ENCODE results near the gene CCDC51. TPM values are rescaled to one million over a fixed set of nuclear protein-coding genes. Genes with fewer than 3 reads are reported as not detected.
"Not testable (repeated sequence)": the region's sequence is repeated elsewhere in the genome, so short reads cannot be mapped to it uniquely, and the experiment has no call there.

The CCDC51 gene
- total and polyA plus RNA-seq, 5 donors = 8.7 to 11.5 (median 11.2) TPM

- intact Hi-C loops (cut with DNase I) = no loop called here
- H3K4me3 ChIP-seq (ENCODE audit: low read length) = no peak overlapping the region
- DNase-seq (peak in 2 of 3 donors; percentile 30 to 49), ATAC-seq (no peak)
- no peaks in the 10 kb centered on the region for H3K27me3 ChIP-seq (ENCODE audit: control insufficient read depth, insufficient read depth)
- H3K9me3 ChIP-seq (ENCODE audit: control insufficient read depth, low read length) = no peaks in the 10 kb centered on the region
- no peaks in the 10 kb centered on the region for H3K4me1 ChIP-seq (ENCODE audit: control insufficient read depth, insufficient read depth, low read length)
- WGBS = 87% methylated on average over 13 of the region's 13 CpGs
- H3K27ac ChIP-seq (ENCODE audit: low read length) = no peak overlapping the region
Measured at GRCh38 chr3:48405343-48405881, 34.5 kb downstream of the CCDC51 start.

- intact Hi-C loops (cut with DNase I) = loop anchor here in 1 of 4 donors (5.0 kb wide), 1 partner anchor 33 kb away; no protein-coding TSS in a partner anchor
- 82% methylated on average over 21 of the region's 21 CpGs for WGBS
- DNase-seq (peak in 1 of 3 donors; percentile 28), ATAC-seq (no peak)
- H3K27me3 ChIP-seq (ENCODE audit: control insufficient read depth, insufficient read depth) = no peaks in the 10 kb centered on the region
- no peak overlapping the region for H3K27ac ChIP-seq (ENCODE audit: low read length)
- no peaks in the 10 kb centered on the region for H3K9me3 ChIP-seq (ENCODE audit: control insufficient read depth, low read length)
- H3K4me1 ChIP-seq (ENCODE audit: control insufficient read depth, insufficient read depth, low read length) = no peaks in the 10 kb centered on the region
- no peak overlapping the region for H3K4me3 ChIP-seq (ENCODE audit: low read length)
Measured at GRCh38 chr3:48404440-48405342, 35.2 kb downstream of the CCDC51 start.

GRCh38 chr3:48403533-48404439, 36.1 kb downstream of the CCDC51 start:
- intact Hi-C loops (cut with DNase I) = loop anchor here in 1 of 4 donors (5.0 kb wide), 1 partner anchor 34 kb away; no protein-coding TSS in a partner anchor
- 81% methylated on average over 15 of the region's 15 CpGs for WGBS
- DNase-seq = peak in 1 of 3 donors; percentile 35
- H3K27me3 ChIP-seq (ENCODE audit: control insufficient read depth, insufficient read depth) = no peaks in the 10 kb centered on the region
- ATAC-seq = no peak
- no peak overlapping the region for H3K4me3 ChIP-seq (ENCODE audit: low read length)
- no peak overlapping the region for H3K27ac ChIP-seq (ENCODE audit: low read length)
- H3K9me3 ChIP-seq (ENCODE audit: control insufficient read depth, low read length) = no peaks in the 10 kb centered on the region
- no peaks in the 10 kb centered on the region for H3K4me1 ChIP-seq (ENCODE audit: control insufficient read depth, insufficient read depth, low read length)

- H3K27ac ChIP-seq (ENCODE audit: low read length) = peak overlapping the region; percentile 26
- WGBS = 42% methylated on average over 3 of the region's 3 CpGs
- no peaks in the 10 kb centered on the region for H3K9me3 ChIP-seq (ENCODE audit: control insufficient read depth, low read length)
- ATAC-seq = no peak
- H3K4me3 ChIP-seq (ENCODE audit: low read length) = no peak overlapping the region
- intact Hi-C loops (cut with DNase I) = loop anchor here in 1 of 4 donors (5.0 kb wide), 1 partner anchor 34 kb away; no protein-coding TSS in a partner anchor
- H3K4me1 ChIP-seq (ENCODE audit: control insufficient read depth, insufficient read depth, low read length) = no peaks in the 10 kb centered on the region
- no peak for DNase-seq
- H3K27me3 ChIP-seq (ENCODE audit: control insufficient read depth, insufficient read depth) = no peaks in the 10 kb centered on the region
Measured at GRCh38 chr3:48402907-48403306, 37.0 kb downstream of the CCDC51 start.

GRCh38 chr3:48402281-48402732, 37.6 kb downstream of the CCDC51 start:
- DNase-seq = peak; percentile 87 to 91 (median 90)
- Histone ChIP-seq H3K4me1 (ENCODE audit: control insufficient read depth, insufficient read depth, low read length) (no peaks in the 10 kb centered on the region), H3K27me3 (ENCODE audit: control insufficient read depth, insufficient read depth) (no peaks in the 10 kb centered on the region), H3K4me3 (ENCODE audit: low read length) (no peak overlapping the region), H3K27ac (ENCODE audit: low read length) (peak overlapping the region; percentile 26), H3K9me3 (ENCODE audit: control insufficient read depth, low read length) (no peaks in the 10 kb centered on the region)
- peak; percentile 65 to 86 for ATAC-seq
- 38% methylated on average over 8 of the region's 8 CpGs for WGBS
- intact Hi-C loops (cut with DNase I) = loop anchor here in 1 of 4 donors (5.0 kb wide), 1 partner anchor 35 kb away; no protein-coding TSS in a partner anchor

GRCh38 chr3:48401434-48401901, 38.5 kb downstream of the CCDC51 start:
- intact Hi-C loops (cut with DNase I) = loop anchor here in 3 of 4 donors (2.0 to 5.0 kb wide), 2 partner anchors 35 to 36 kb away; no protein-coding TSS in a partner anchor
- not testable (repeated sequence) for ATAC-seq; H3K9me3 ChIP-seq (ENCODE audit: control insufficient read depth, low read length); H3K27ac ChIP-seq (ENCODE audit: low read length); H3K4me3 ChIP-seq (ENCODE audit: low read length); H3K4me1 ChIP-seq (ENCODE audit: control insufficient read depth, insufficient read depth, low read length); H3K27me3 ChIP-seq (ENCODE audit: control insufficient read depth, insufficient read depth)
- 93% methylated on average over 12 of the region's 12 CpGs for WGBS
- peak in 1 of 3 donors; percentile 33 for DNase-seq

GRCh38 chr3:48400824-48401433, 39.0 kb downstream of the CCDC51 start:
- ATAC-seq = peak; percentile 49 to 54
- H3K27ac ChIP-seq (ENCODE audit: low read length) = no peak overlapping the region
- H3K4me3 ChIP-seq (ENCODE audit: low read length) = no peak overlapping the region
- H3K27me3 ChIP-seq (ENCODE audit: control insufficient read depth, insufficient read depth) = no peaks in the 10 kb centered on the region
- H3K9me3 ChIP-seq (ENCODE audit: control insufficient read depth, low read length) = no peaks in the 10 kb centered on the region
- peak in 2 of 3 donors; percentile 55 to 68 for DNase-seq
- intact Hi-C loops (cut with DNase I) = loop anchor here (1.0 to 5.0 kb wide), 3 partner anchors 35 to 36 kb away; no protein-coding TSS in a partner anchor
- H3K4me1 ChIP-seq (ENCODE audit: control insufficient read depth, insufficient read depth, low read length) = no peaks in the 10 kb centered on the region
- WGBS = 59% methylated on average over 6 of the region's 6 CpGs

GRCh38 chr3:48399387-48400172, 40.3 kb downstream of the CCDC51 start:
- peak in 1 of 3 donors; percentile 40 for DNase-seq
- Histone ChIP-seq H3K9me3 (ENCODE audit: control insufficient read depth, low read length) (no peaks in the 10 kb centered on the region), H3K27me3 (ENCODE audit: control insufficient read depth, insufficient read depth) (no peaks in the 10 kb centered on the region), H3K4me3 (ENCODE audit: low read length) (no peak overlapping the region), H3K4me1 (ENCODE audit: control insufficient read depth, insufficient read depth, low read length) (no peaks in the 10 kb centered on the region), H3K27ac (ENCODE audit: low read length) (no peak overlapping the region)
- intact Hi-C loops (cut with DNase I) = loop anchor here (1.0 to 5.0 kb wide), 3 partner anchors 37 to 38 kb away; no protein-coding TSS in a partner anchor
- peak in 1 of 2 donors; percentile 4 for ATAC-seq
- 67% methylated on average over 4 of the region's 4 CpGs for WGBS

- no peaks in the 10 kb centered on the region for H3K9me3 ChIP-seq (ENCODE audit: control insufficient read depth, low read length)
- H3K27me3 ChIP-seq (ENCODE audit: control insufficient read depth, insufficient read depth) = no peaks in the 10 kb centered on the region
- intact Hi-C loops (cut with DNase I) = no loop called here
- H3K4me3 ChIP-seq (ENCODE audit: low read length) = no peak overlapping the region
- H3K4me1 ChIP-seq (ENCODE audit: control insufficient read depth, insufficient read depth, low read length) = no peaks in the 10 kb centered on the region
- no peak overlapping the region for H3K27ac ChIP-seq (ENCODE audit: low read length)
- DNase-seq (peak in 2 of 3 donors; percentile 29 to 39), ATAC-seq (no peak)
- WGBS = 67% methylated on average over 11 of the region's 11 CpGs
Measured at GRCh38 chr3:48398701-48399386, 41.1 kb downstream of the CCDC51 start.
